ENCODE results near the gene MATK. TPM values are rescaled to one million over a fixed set of nuclear protein-coding genes. Genes with fewer than 3 reads are reported as not detected.

The MATK gene
- total RNA-seq, 1 experiment from 2014 or later = 0.21 TPM

DNA sequence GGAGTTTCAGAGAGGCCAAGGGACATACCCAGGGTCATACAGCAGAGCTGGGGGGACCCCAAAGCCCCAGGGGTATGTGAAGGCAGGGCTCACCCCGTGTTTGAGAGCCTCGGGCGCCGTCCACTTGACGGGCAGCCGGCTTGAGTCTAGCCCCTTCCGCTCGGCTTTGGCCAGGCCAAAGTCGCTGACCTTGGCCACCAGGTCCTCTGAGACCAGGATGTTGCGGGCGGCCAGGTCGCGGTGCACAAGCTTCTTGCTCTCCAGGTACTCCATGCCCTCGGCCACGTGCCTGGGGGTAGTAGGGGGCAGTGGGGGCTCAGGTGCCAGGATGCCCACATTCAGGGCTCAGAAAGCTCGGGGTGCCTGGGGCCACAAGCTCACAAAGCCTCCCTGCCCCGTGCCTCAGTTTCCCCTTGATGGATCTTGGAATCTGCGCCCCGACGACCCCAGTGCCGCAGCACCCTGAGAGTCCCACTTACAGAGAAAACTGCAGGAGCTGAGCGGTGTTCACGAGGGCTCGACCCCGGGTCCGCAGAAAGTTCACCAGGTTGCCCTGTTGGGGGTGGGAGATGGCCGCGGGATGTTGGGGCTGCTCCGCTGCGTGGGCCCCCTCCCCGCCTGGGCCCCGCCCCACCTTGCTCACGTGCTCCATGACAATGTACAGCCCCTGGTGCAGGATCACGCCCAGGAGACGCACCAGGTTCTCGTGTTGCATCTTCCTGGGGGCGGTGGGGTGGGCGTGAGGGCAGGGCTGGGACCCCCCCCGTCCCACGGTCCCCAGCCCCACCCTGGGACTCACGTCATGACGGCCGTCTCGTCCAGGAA lies 7.1 kb downstream of the MATK start:
- no peaks in the 10 kb centered on the region for H3K4me1 ChIP-seq (ENCODE audit: control insufficient read depth, insufficient read depth, low read length)
- TF ChIP-seq, protein P1, sequence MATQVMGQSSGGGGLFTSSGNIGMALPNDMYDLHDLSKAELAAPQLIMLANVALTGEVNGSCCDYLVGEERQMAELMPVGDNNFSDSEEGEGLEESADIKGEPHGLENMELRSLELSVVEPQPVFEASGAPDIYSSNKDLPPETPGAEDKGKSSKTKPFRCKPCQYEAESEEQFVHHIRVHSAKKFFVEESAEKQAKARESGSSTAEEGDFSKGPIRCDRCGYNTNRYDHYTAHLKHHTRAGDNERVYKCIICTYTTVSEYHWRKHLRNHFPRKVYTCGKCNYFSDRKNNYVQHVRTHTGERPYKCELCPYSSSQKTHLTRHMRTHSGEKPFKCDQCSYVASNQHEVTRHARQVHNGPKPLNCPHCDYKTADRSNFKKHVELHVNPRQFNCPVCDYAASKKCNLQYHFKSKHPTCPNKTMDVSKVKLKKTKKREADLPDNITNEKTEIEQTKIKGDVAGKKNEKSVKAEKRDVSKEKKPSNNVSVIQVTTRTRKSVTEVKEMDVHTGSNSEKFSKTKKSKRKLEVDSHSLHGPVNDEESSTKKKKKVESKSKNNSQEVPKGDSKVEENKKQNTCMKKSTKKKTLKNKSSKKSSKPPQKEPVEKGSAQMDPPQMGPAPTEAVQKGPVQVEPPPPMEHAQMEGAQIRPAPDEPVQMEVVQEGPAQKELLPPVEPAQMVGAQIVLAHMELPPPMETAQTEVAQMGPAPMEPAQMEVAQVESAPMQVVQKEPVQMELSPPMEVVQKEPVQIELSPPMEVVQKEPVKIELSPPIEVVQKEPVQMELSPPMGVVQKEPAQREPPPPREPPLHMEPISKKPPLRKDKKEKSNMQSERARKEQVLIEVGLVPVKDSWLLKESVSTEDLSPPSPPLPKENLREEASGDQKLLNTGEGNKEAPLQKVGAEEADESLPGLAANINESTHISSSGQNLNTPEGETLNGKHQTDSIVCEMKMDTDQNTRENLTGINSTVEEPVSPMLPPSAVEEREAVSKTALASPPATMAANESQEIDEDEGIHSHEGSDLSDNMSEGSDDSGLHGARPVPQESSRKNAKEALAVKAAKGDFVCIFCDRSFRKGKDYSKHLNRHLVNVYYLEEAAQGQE (IDR thresholded peaks at IDR 0.05; ENCODE audit: insufficient read depth in 1 of 2, low read depth in 2 of 2, low read length in 1 of 2) = no peak
- TF ChIP-seq TCF7L2 (IDR thresholded peaks at IDR 0.05; ENCODE audit: low read depth, low read length) = no peak
- TF ChIP-seq SIN3A (IDR thresholded peaks at IDR 0.05; ENCODE audit: borderline replicate concordance, insufficient read depth, low read depth, low read length) = no peak
- TF ChIP-seq, protein P2, sequence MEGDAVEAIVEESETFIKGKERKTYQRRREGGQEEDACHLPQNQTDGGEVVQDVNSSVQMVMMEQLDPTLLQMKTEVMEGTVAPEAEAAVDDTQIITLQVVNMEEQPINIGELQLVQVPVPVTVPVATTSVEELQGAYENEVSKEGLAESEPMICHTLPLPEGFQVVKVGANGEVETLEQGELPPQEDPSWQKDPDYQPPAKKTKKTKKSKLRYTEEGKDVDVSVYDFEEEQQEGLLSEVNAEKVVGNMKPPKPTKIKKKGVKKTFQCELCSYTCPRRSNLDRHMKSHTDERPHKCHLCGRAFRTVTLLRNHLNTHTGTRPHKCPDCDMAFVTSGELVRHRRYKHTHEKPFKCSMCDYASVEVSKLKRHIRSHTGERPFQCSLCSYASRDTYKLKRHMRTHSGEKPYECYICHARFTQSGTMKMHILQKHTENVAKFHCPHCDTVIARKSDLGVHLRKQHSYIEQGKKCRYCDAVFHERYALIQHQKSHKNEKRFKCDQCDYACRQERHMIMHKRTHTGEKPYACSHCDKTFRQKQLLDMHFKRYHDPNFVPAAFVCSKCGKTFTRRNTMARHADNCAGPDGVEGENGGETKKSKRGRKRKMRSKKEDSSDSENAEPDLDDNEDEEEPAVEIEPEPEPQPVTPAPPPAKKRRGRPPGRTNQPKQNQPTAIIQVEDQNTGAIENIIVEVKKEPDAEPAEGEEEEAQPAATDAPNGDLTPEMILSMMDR (IDR thresholded peaks at IDR 0.05) = no peak
- no peak for TF ChIP-seq POLR2AphosphoS5 (IDR thresholded peaks at IDR 0.05; ENCODE audit: low read depth, low read length)
- H3K36me3 ChIP-seq (ENCODE audit: control insufficient read depth, insufficient read depth, low read length) = no peaks in the 10 kb centered on the region
- DNase-seq (ENCODE audit: low read depth, low spot score) (no peak), ATAC-seq (no peak)
- H3K27me3 ChIP-seq (ENCODE audit: control insufficient read depth, insufficient read depth, low read length) = no peaks in the 10 kb centered on the region
- in situ Hi-C loops (cut with HindIII; ENCODE audit: low pct_unique_long_range_greater_than_20kb, low sequenced_read_pairs) (no loop called here), intact Hi-C loops (cut with micrococcal nuclease; ENCODE audit: unreplicated experiment) (no loop called here)
- POLR2A ChIA-PET = interaction anchor here (0.5 kb wide), 1 partner anchor 290 kb away, joined by 5 read pairs; no protein-coding TSS in a partner anchor
- CTCF ChIA-PET = no interaction called here
- BruUV-seq (replicated peaks) = no TSS peak
- H3K4me3 ChIP-seq (ENCODE audit: low read depth in 2 of 2, low read length in 2 of 2) = no peak overlapping the region
- no peaks in the 10 kb centered on the region; the same call in 1 of the 2 replicates for H3K9me3 ChIP-seq (ENCODE audit: control insufficient read depth, insufficient read depth, low read depth, low read length)
- no peak overlapping the region for H3K27ac ChIP-seq (ENCODE audit: low read length)

DNA sequence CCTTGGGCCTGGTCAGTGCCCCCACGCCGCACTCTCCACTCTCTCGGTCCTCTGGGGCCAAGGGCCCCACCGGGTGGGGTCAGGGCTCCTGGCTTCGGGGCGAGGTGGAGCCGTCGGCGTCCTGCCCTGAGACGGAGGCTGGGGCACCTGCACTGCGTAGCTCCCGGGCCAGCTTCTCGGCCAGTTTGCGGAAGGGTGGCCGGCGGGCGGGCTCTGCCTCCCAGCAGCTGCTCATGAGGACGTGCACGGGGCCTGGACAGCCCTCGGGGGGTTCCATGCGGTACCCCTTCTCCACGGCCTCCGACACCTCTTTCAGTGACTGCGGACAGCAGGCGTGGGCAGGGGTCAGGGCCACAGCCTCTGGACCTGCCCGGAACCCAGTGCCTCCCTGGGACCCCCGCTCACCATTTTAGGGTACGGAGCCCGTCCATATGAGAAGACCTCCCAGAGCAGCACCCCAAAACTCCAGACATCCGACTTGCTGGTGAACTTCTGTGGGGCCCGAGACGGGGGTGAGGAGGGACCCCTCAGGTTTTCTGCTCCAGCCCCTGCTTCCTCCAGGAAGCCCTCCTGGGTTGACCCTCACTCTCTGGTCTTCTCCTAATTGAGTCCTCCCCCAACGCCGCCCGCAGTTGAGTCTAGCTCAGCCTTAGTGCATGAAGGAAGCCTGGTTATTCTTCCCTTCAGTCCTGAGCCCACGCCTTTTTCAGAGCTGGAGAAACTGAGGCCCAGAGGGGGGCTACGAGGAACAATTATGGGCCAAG lies 7.9 kb downstream of the MATK start:
- H3K4me1 ChIP-seq (ENCODE audit: control insufficient read depth, insufficient read depth, low read length) = no peaks in the 10 kb centered on the region
- DNase-seq (ENCODE audit: low read depth, low spot score) = no peak
- BruUV-seq (replicated peaks) = no TSS peak
- H3K9me3 ChIP-seq (ENCODE audit: control insufficient read depth, insufficient read depth, low read depth, low read length) = no peaks in the 10 kb centered on the region; the same call in 1 of the 2 replicates
- H3K4me3 ChIP-seq (ENCODE audit: low read depth in 2 of 2, low read length in 2 of 2) = no peak overlapping the region
- H3K36me3 ChIP-seq (ENCODE audit: control insufficient read depth, insufficient read depth, low read length) = no peaks in the 10 kb centered on the region
- in situ Hi-C loops (cut with HindIII; ENCODE audit: low pct_unique_long_range_greater_than_20kb, low sequenced_read_pairs) = no loop called here
- intact Hi-C loops (cut with micrococcal nuclease; ENCODE audit: unreplicated experiment) = no loop called here
- H3K27ac ChIP-seq (ENCODE audit: low read length) = no peak overlapping the region
- TF ChIP-seq TCF7L2 (IDR thresholded peaks at IDR 0.05; ENCODE audit: low read depth, low read length) (no peak), POLR2AphosphoS5 (IDR thresholded peaks at IDR 0.05; ENCODE audit: low read depth, low read length) (no peak), SIN3A (IDR thresholded peaks at IDR 0.05; ENCODE audit: borderline replicate concordance, insufficient read depth, low read depth, low read length) (no peak)
- TF ChIP-seq, protein P1 (IDR thresholded peaks at IDR 0.05; ENCODE audit: insufficient read depth in 1 of 2, low read depth in 2 of 2, low read length in 1 of 2) = no peak
- TF ChIP-seq, protein P2 (IDR thresholded peaks at IDR 0.05) = no peak
- CTCF ChIA-PET = no interaction called here
- peak; percentile 56 for ATAC-seq
- H3K27me3 ChIP-seq (ENCODE audit: control insufficient read depth, insufficient read depth, low read length) = no peaks in the 10 kb centered on the region
- POLR2A ChIA-PET = interaction anchor here (0.5 kb wide), 1 partner anchor 289 kb away, joined by 5 read pairs; no protein-coding TSS in a partner anchor

Data from Panc1 (cell line).